CD4-positive, alpha-beta memory T cell (primary cell): ENCODE measurements around the gene NELFA. TPM values are rescaled to one million over a fixed set of nuclear protein-coding genes. Genes with fewer than 3 reads are reported as not detected.

Source experiments
- CTCF ChIA-PET: fragments of 350-600 bp; sonication (Branson Sonifier 250); formaldehyde crosslinking; loops from one replicate; lab custom pipeline; 2021; ENCODE audit warnings: inconsistent platforms; ENCODE audit not compliant: partially characterized antibody; lab: Charles Lee
- POLR2A ChIA-PET: fragments of 350-600 bp; sonication (Branson Sonifier 250); formaldehyde crosslinking; loops from one replicate; lab custom pipeline; 2021; ENCODE audit not compliant: partially characterized antibody; lab: Charles Lee
- DNase-seq, 5 donors: peaks; one replicate each; pipeline versions ENCODE4 v3.0.0 to v3.0.0-alpha.2; 2020 to 2022; ENCODE audit warnings: mixed read lengths in 1 of 5
- H3K27ac ChIP-seq: one replicate; pipeline ENCODE4 v1.7.0; 2013; ENCODE audit warnings: low read depth, low read length
- H3K27me3 ChIP-seq: 2 replicates; pipeline ENCODE4 v1.7.0; 2013; ENCODE audit warnings: mild to moderate bottlenecking, low read length, moderate library complexity; ENCODE audit not compliant: insufficient read depth
- H3K36me3 ChIP-seq: 2 replicates; pipeline ENCODE4 v1.7.0; 2013; ENCODE audit warnings: mild to moderate bottlenecking, low read length, moderate library complexity; ENCODE audit not compliant: insufficient read depth
- H3K4me1 ChIP-seq: 2 replicates; pipeline ENCODE4 v1.7.0; 2013; ENCODE audit warnings: mild to moderate bottlenecking, low read length, moderate library complexity; ENCODE audit not compliant: insufficient read depth
- H3K4me3 ChIP-seq, 2 donors: one replicate each; pipeline ENCODE4 v1.7.0; 2013; ENCODE audit warnings: low read length in 2 of 2, mild to moderate bottlenecking in 1 of 2
- H3K9me3 ChIP-seq, 2 donors: one replicate each; pipeline ENCODE4 v1.7.0; 2013; ENCODE audit warnings: low read length in 2 of 2, control low read depth in 1 of 2; ENCODE audit not compliant: control insufficient read depth in 1 of 2
- H3K27ac Mint-ChIP-seq, 7 donors: one replicate each; pipeline ENCODE4 v1.8.0; 2020 to 2021; ENCODE audit warnings: mixed read lengths in 7 of 7, mild to moderate bottlenecking in 6 of 7, inconsistent platforms in 3 of 7, moderate library complexity in 3 of 7
- H3K27me3 Mint-ChIP-seq, 2 donors: one replicate each; pipeline ENCODE4 v1.8.0; 2020 to 2021; ENCODE audit warnings: mixed read lengths in 2 of 2
- H3K36me3 Mint-ChIP-seq, 2 donors: one replicate each; pipeline ENCODE4 v1.8.0; 2020 to 2021; ENCODE audit warnings: mixed read lengths in 2 of 2, inconsistent platforms in 1 of 2, mild to moderate bottlenecking in 1 of 2
- H3K4me1 Mint-ChIP-seq, 4 donors: one replicate each; pipeline ENCODE4 v1.8.0; 2020 to 2021; ENCODE audit warnings: mixed read lengths in 4 of 4, mild to moderate bottlenecking in 1 of 4
- H3K4me3 Mint-ChIP-seq, 8 donors: one replicate each; pipeline ENCODE4 v1.8.0; 2020 to 2021; ENCODE audit warnings: mixed read lengths in 8 of 8, mild to moderate bottlenecking in 7 of 8, moderate library complexity in 6 of 8, inconsistent platforms in 3 of 8
- H3K9me3 Mint-ChIP-seq, 8 donors: one replicate each; pipeline ENCODE4 v1.8.0; 2020 to 2021; ENCODE audit warnings: mixed read lengths in 8 of 8, mild to moderate bottlenecking in 5 of 8, inconsistent platforms in 3 of 8, moderate library complexity in 1 of 8
- intact Hi-C: fragments of 100-400 bp; cut with micrococcal nuclease; formaldehyde crosslinking; loops from one replicate; pipeline ENCODE4 v1.15.1; 2023
- polyA plus RNA-seq, 2 donors: library from polyadenylated mRNA; unstranded; fragments of 300-500 nt; fragmentation: Illumina TruSeq; gene quantifications; one replicate each; pipeline ENCODE4 v1.2.3, GENCODE V29; 2021
- total RNA-seq, 2 experiments: library from RNA; stranded (reverse); gene quantifications; one replicate each; pipeline ENCODE4 v1.2.3, GENCODE V29; 2021

The NELFA gene
- total and polyA plus RNA-seq, 4 experiments from 2014 or later, result 12.1 to 48.3 (median 42.3) TPM

DNA sequence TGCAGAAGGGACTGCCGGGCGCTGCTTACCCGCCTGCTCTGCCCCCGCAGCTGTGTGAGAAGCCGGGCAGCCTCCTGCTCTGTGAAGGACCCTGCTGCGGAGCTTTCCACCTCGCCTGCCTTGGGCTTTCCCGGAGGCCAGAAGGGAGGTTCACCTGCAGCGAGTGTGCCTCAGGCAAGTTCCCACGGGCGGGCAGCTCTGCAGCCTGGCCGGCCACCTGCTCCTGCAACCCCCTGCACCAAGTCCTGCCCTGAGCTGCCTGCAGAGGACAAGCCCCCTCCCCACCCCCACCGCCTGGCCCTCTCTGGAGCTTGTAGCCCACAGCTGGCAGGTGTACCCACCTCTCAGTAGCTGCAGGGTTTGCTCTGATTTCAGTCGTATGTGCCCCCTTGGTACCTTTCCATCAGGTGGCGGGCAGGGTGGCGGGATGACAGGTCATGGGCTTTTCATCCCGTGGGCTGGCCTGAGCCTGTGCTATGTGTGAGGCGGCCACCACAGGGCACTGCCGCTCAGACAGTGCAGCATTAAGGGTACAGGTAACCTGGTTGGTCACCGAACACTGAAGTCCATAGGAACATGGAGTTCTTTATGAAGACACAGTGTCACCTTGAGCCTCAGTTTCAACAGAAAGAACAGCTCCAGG lies 56.6 kb downstream of the NELFA start:
- ChIA-PET POLR2A (no interaction called here), CTCF (no interaction called here)
- Mint-ChIP-seq H3K36me3 (peaks cover 17 to 56% of the 10 kb centered on the region in 2 donors), H3K4me1 (no peaks in the 10 kb centered on the region), H3K9me3 (no peaks in the 10 kb centered on the region), H3K27me3 (no peaks in the 10 kb centered on the region), H3K27ac (no peak overlapping the region), H3K4me3 (no peak overlapping the region)
- no peaks in the 10 kb centered on the region for H3K9me3 ChIP-seq
- DNase-seq, result no peak
- H3K4me3 ChIP-seq, result no peak overlapping the region
- H3K27me3 ChIP-seq, result no peaks in the 10 kb centered on the region
- no peak overlapping the region for H3K27ac ChIP-seq
- intact Hi-C loops, result no loop called here
- no peaks in the 10 kb centered on the region for H3K4me1 ChIP-seq
- H3K36me3 ChIP-seq, result peaks cover 4% of the 10 kb centered on the region

DNA sequence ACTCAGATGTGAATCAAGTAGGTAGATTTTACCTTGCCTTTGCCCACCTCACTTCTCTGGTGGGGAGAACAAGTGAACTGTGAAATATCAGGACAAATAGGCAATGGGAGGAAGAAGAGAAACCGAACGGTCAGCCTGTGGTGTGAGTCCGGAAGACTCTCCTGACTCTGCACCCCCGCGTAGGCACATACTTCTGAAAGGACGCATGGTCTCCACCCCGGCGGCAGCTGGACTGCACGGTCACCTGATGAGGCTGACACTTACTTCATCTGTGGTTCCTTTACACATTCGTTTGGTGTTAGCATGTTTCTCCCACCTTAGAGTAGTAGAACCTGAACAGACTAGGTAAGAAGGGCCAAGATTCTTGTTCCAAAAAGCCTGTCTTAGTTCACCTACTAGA lies 58.4 kb downstream of the NELFA start:
- Histone ChIP-seq H3K27ac (no peak overlapping the region), H3K27me3 (no peaks in the 10 kb centered on the region), H3K4me3 (no peak overlapping the region), H3K36me3 (peaks cover 4% of the 10 kb centered on the region), H3K4me1 (no peaks in the 10 kb centered on the region), H3K9me3 (no peaks in the 10 kb centered on the region)
- ChIA-PET CTCF (no interaction called here), POLR2A (no interaction called here)
- Mint-ChIP-seq H3K9me3 (no peaks in the 10 kb centered on the region), H3K27ac (no peak overlapping the region), H3K4me1 (no peaks in the 10 kb centered on the region), H3K4me3 (no peak overlapping the region), H3K36me3 (peaks cover 9 to 49% of the 10 kb centered on the region in 2 donors), H3K27me3 (no peaks in the 10 kb centered on the region)
- intact Hi-C loops, result no loop called here
- DNase-seq, result no peak

GRCh38 chr4:1948892-1949436 lies 59.8 kb downstream of the NELFA start:
- H3K27me3 Mint-ChIP-seq, result no peaks in the 10 kb centered on the region
- no peak for DNase-seq
- intact Hi-C loops, result no loop called here

GRCh38 chr4:1948232-1948631 lies 60.5 kb downstream of the NELFA start:
- intact Hi-C loops, result no loop called here
- no peaks in the 10 kb centered on the region for H3K9me3 ChIP-seq
- POLR2A ChIA-PET, result no interaction called here
- CTCF ChIA-PET, result no interaction called here
- no peaks in the 10 kb centered on the region for H3K9me3 Mint-ChIP-seq
- H3K4me3 ChIP-seq, result no peak overlapping the region
- no peak overlapping the region for H3K27ac ChIP-seq
- H3K4me3 Mint-ChIP-seq, result no peak overlapping the region
- no peak for DNase-seq
- no peaks in the 10 kb centered on the region for H3K4me1 ChIP-seq
- peaks cover 7 to 45% of the 10 kb centered on the region in 2 donors for H3K36me3 Mint-ChIP-seq
- H3K36me3 ChIP-seq, result peaks cover 4% of the 10 kb centered on the region
- H3K27me3 Mint-ChIP-seq, result no peaks in the 10 kb centered on the region
- no peaks in the 10 kb centered on the region for H3K4me1 Mint-ChIP-seq
- peak overlapping the region in 1 of 7 donors; percentile 36 for H3K27ac Mint-ChIP-seq
- no peaks in the 10 kb centered on the region for H3K27me3 ChIP-seq

More at GRCh38 chr4:1948892-1949436, 59.8 kb downstream of the NELFA start:
- Histone ChIP-seq H3K27me3 (no peaks in the 10 kb centered on the region), H3K4me3 (no peak overlapping the region), H3K36me3 (peaks cover 4% of the 10 kb centered on the region), H3K9me3 (no peaks in the 10 kb centered on the region), H3K4me1 (no peaks in the 10 kb centered on the region), H3K27ac (no peak overlapping the region)
- Mint-ChIP-seq H3K4me3 (no peak overlapping the region), H3K27ac (peak overlapping the region in 2 of 7 donors; percentile 36 to 75), H3K4me1 (no peaks in the 10 kb centered on the region), H3K9me3 (no peaks in the 10 kb centered on the region), H3K36me3 (peaks cover 4 to 44% of the 10 kb centered on the region in 2 donors)
- CTCF ChIA-PET, result no interaction called here
- POLR2A ChIA-PET, result no interaction called here

DNA sequence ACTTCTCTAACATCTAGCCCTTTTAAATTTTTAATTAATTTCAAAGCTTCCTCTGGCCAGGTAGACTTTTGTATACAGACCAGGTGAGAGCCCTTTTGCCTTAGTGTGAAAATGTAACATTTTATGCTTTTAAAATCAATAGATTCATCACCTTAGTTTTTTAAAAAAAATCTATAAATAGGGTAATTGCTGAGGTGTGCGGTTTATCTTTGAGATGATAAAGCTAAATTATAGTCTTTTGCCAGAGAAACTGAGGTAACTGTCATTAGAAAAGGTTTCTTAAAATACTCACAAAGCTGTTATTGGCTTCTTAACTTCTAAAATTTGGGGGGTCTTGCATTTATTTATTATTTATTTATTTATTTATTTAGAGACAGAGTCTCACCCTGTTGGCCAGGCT lies 62.9 kb downstream of the NELFA start:
- no peak overlapping the region for H3K4me3 Mint-ChIP-seq
- Histone ChIP-seq H3K27ac (no peak overlapping the region), H3K4me1 (no peaks in the 10 kb centered on the region), H3K9me3 (no peaks in the 10 kb centered on the region), H3K27me3 (no peaks in the 10 kb centered on the region), H3K36me3 (no peaks in the 10 kb centered on the region), H3K4me3 (no peak overlapping the region)
- ChIA-PET POLR2A (no interaction called here), CTCF (no interaction called here)
- H3K9me3 Mint-ChIP-seq, result no peaks in the 10 kb centered on the region
- peaks cover 14 to 42% of the 10 kb centered on the region in 2 donors for H3K36me3 Mint-ChIP-seq
- DNase-seq, result no peak
- intact Hi-C loops, result no loop called here
- no peaks in the 10 kb centered on the region for H3K27me3 Mint-ChIP-seq
- peak overlapping the region in 1 of 7 donors; percentile 55 for H3K27ac Mint-ChIP-seq
- H3K4me1 Mint-ChIP-seq, result peaks cover 0 to 1% (median 0%) of the 10 kb centered on the region in 4 donors

GRCh38 chr4:1945124-1945895 lies 63.5 kb downstream of the NELFA start:
- no peak for DNase-seq
- H3K4me3 ChIP-seq, result no peak overlapping the region
- ChIA-PET CTCF (no interaction called here), POLR2A (no interaction called here)
- peaks cover 3% of the 10 kb centered on the region for H3K36me3 ChIP-seq
- H3K27ac ChIP-seq, result no peak overlapping the region
- H3K4me1 Mint-ChIP-seq, result peaks cover 0 to 1% (median 0%) of the 10 kb centered on the region in 4 donors
- H3K27ac Mint-ChIP-seq, result no peak overlapping the region
- H3K4me1 ChIP-seq, result no peaks in the 10 kb centered on the region
- no peaks in the 10 kb centered on the region for H3K27me3 Mint-ChIP-seq
- no peak overlapping the region for H3K4me3 Mint-ChIP-seq
- H3K9me3 Mint-ChIP-seq, result no peaks in the 10 kb centered on the region
- no peaks in the 10 kb centered on the region for H3K9me3 ChIP-seq
- intact Hi-C loops, result no loop called here
- no peaks in the 10 kb centered on the region for H3K27me3 ChIP-seq
- H3K36me3 Mint-ChIP-seq, result peaks cover 14 to 41% of the 10 kb centered on the region in 2 donors

- no peak for DNase-seq
- Mint-ChIP-seq H3K27me3 (no peaks in the 10 kb centered on the region), H3K9me3 (no peaks in the 10 kb centered on the region), H3K4me1 (peaks cover 0 to 1% (median 0%) of the 10 kb centered on the region in 4 donors), H3K4me3 (no peak overlapping the region), H3K27ac (peak overlapping the region in 1 of 7 donors; percentile 77), H3K36me3 (peaks cover 16 to 51% of the 10 kb centered on the region in 2 donors)
- POLR2A ChIA-PET, result no interaction called here
- no peak overlapping the region for H3K27ac ChIP-seq
- no peaks in the 10 kb centered on the region for H3K9me3 ChIP-seq
- no peaks in the 10 kb centered on the region for H3K27me3 ChIP-seq
- CTCF ChIA-PET, result no interaction called here
- intact Hi-C loops, result no loop called here
- H3K36me3 ChIP-seq, result peaks cover 17% of the 10 kb centered on the region
- no peak overlapping the region for H3K4me3 ChIP-seq
- no peaks in the 10 kb centered on the region for H3K4me1 ChIP-seq
These were observed 64.8 kb downstream of the NELFA start for GRCh38 chr4:1943928-1944327.
